ENCODE results near the gene AKR1C8.

The AKR1C8 gene

GRCh38 chr10:5108658-5109416, 76.1 kb downstream of the AKR1C8 start:
- no peak for DNase-seq (ENCODE audit: low spot score)

GRCh38 chr10:5107860-5108526, 77.0 kb downstream of the AKR1C8 start:
- no peak for DNase-seq (ENCODE audit: low spot score)

GRCh38 chr10:5106553-5106952, 78.4 kb downstream of the AKR1C8 start:
- DNase-seq (ENCODE audit: low spot score) = no peak

- no peak for DNase-seq (ENCODE audit: low spot score)
Measured at GRCh38 chr10:5105626-5106025, 79.3 kb downstream of the AKR1C8 start.

Data from Ammon's horn (tissue), 1 donor.